Tibial artery (tissue), 4 donors: Measurements from ENCODE around the gene SYNM.

Experiments
- DNase-seq, 2 donors: peaks; one replicate each; pipeline ENCODE4 v3.0.0-alpha.2; 2019
- H3K27ac ChIP-seq, 2 donors: fragments of 200-600 bp; sonication (generic) in 1 of 2; 1 replicate in 1 of 2; 2 replicates in 1 of 2; pipeline ENCODE4 v1.5.1; 2018 to 2019; ENCODE audit warnings: mild to moderate bottlenecking in 1 of 2
- H3K27me3 ChIP-seq, 2 donors: fragments of 200-600 bp; sonication (generic) in 1 of 2; one replicate each; pipeline versions ENCODE4 v1.5.1 to v1.6.0; 2016 to 2019
- H3K36me3 ChIP-seq, 3 donors: fragments of 200-600 bp; sonication (generic) in 2 of 3; one replicate each; pipeline ENCODE4 v1.5.1; 2016 to 2019; ENCODE audit warnings: mild to moderate bottlenecking in 2 of 3
- H3K4me1 ChIP-seq, 4 donors: fragments of 200-600 bp; sonication (generic) in 2 of 4; 1 replicate in 3 of 4; 2 replicates in 1 of 4; pipeline ENCODE4 v1.5.1; 2016 to 2019
- H3K4me3 ChIP-seq, 2 donors: fragments of 200-600 bp; sonication (generic) in 1 of 2; 1 replicate in 1 of 2; 2 replicates in 1 of 2; pipeline ENCODE4 v1.5.1; 2018 to 2019; ENCODE audit warnings: mild to moderate bottlenecking in 2 of 2
- H3K9me3 ChIP-seq, 3 donors: fragments of 200-600 bp; sonication (generic) in 1 of 3; one replicate each; pipeline ENCODE4 v1.5.1; 2016 to 2019
- CTCF ChIP-seq, 2 experiments: fragments of 200-600 bp in 1 of 2; fragments of 450-650 bp in 1 of 2; IDR thresholded peaks; one replicate each; pipeline ENCODE4 v1.5.1; 2017 to 2019; ENCODE audit warnings: antibody characterized with exemption in 2 of 2, mild to moderate bottlenecking in 1 of 2, moderate library complexity in 1 of 2
- intact Hi-C: fragments of 100-400 bp; cut with DNase I; formaldehyde crosslinking; loops from one replicate; pipeline ENCODE4 v1.15.0; 2023; ENCODE audit warnings: low total_unique reads

Gene SYNM

GRCh38 chr15:99087405-99087943 lies 17.4 kb upstream of the SYNM start:
- Histone ChIP-seq H3K36me3 (no peaks in the 10 kb centered on the region), H3K27me3 (no peaks in the 10 kb centered on the region), H3K4me1 (no peaks in the 10 kb centered on the region), H3K9me3 (no peaks in the 10 kb centered on the region), H3K27ac (no peak overlapping the region), H3K4me3 (no peak overlapping the region)
- DNase-seq, result no peak
- intact Hi-C loops, result no loop called here
- no peak for TF ChIP-seq CTCF (IDR thresholded peaks at IDR 0.05)

- no peaks in the 10 kb centered on the region for H3K27me3 ChIP-seq
- H3K27ac ChIP-seq, result no peak overlapping the region
- no peaks in the 10 kb centered on the region for H3K9me3 ChIP-seq
- H3K4me3 ChIP-seq, result no peak overlapping the region
- H3K4me1 ChIP-seq, result no peaks in the 10 kb centered on the region
- DNase-seq, result no peak
- TF ChIP-seq CTCF (IDR thresholded peaks at IDR 0.05), result no peak
- no peaks in the 10 kb centered on the region for H3K36me3 ChIP-seq
- intact Hi-C loops, result no loop called here
These were observed 14.7 kb upstream of the SYNM start for GRCh38 chr15:99090011-99090699.

GRCh38 chr15:99090938-99091337 lies 13.9 kb upstream of the SYNM start:
- intact Hi-C loops, result no loop called here
- no peak for DNase-seq

GRCh38 chr15:99092554-99093172 lies 12.2 kb upstream of the SYNM start:
- Histone ChIP-seq H3K4me1 (no peaks in the 10 kb centered on the region), H3K27me3 (no peaks in the 10 kb centered on the region), H3K4me3 (no peak overlapping the region), H3K9me3 (no peaks in the 10 kb centered on the region), H3K36me3 (no peaks in the 10 kb centered on the region), H3K27ac (no peak overlapping the region)
- no peak for TF ChIP-seq CTCF (IDR thresholded peaks at IDR 0.05)
- DNase-seq, result no peak
- intact Hi-C loops, result no loop called here

More at GRCh38 chr15:99090938-99091337, 13.9 kb upstream of the SYNM start:
- Histone ChIP-seq H3K27ac (no peak overlapping the region), H3K4me1 (no peaks in the 10 kb centered on the region), H3K9me3 (no peaks in the 10 kb centered on the region), H3K27me3 (no peaks in the 10 kb centered on the region), H3K36me3 (no peaks in the 10 kb centered on the region), H3K4me3 (no peak overlapping the region)
- no peak for TF ChIP-seq CTCF (IDR thresholded peaks at IDR 0.05)

- H3K4me3 ChIP-seq, result no peak overlapping the region
- H3K27ac ChIP-seq, result no peak overlapping the region
- no peak for TF ChIP-seq CTCF (IDR thresholded peaks at IDR 0.05)
- H3K9me3 ChIP-seq, result no peaks in the 10 kb centered on the region
- H3K36me3 ChIP-seq, result no peaks in the 10 kb centered on the region
- peaks cover 0 to 6% (median 5%) of the 10 kb centered on the region in 4 donors for H3K4me1 ChIP-seq
- no peaks in the 10 kb centered on the region for H3K27me3 ChIP-seq
- no peak for DNase-seq
- intact Hi-C loops, result loop anchor here (2.0 kb wide), 1 partner anchor 115 kb away; no protein-coding TSS in a partner anchor
These were observed 9.3 kb upstream of the SYNM start for GRCh38 chr15:99095626-99096025.
